ENCODE results near the gene TXN. TPM values are rescaled to one million over a fixed set of nuclear protein-coding genes. Genes with fewer than 3 reads are reported as not detected.

Gene TXN
- total and polyA plus RNA-seq, 10 of the 15 experiments (the other 5 are each of a cell fraction or from before 2014, with no cell fraction given): 309 to 2,304 (median 650) TPM

- Histone ChIP-seq H3K36me3 (ENCODE audit: control insufficient read depth in 2 of 2, insufficient read depth in 2 of 2, low read length in 1 of 2) (no peaks in the 10 kb centered on the region), H3K4me3 (no peak overlapping the region), H3K4me1 (ENCODE audit: control insufficient read depth, insufficient read depth, low read length) (no peaks in the 10 kb centered on the region), H2AFZ (ENCODE audit: control insufficient read depth, low read depth, low read length) (no peak overlapping the region), H3K27ac (ENCODE audit: control insufficient read depth, insufficient read depth) (no peak overlapping the region), H3K9ac (ENCODE audit: control insufficient read depth, insufficient read depth, low read length) (no peak overlapping the region), H3K9me3 (replicated peaks; ENCODE audit: control insufficient read depth, insufficient read depth, low read length) (no peaks in the 10 kb centered on the region), H4K20me1 (ENCODE audit: control insufficient read depth, insufficient read depth) (no peaks in the 10 kb centered on the region), H3K27me3 (replicated peaks in 1 of 2; ENCODE audit: control insufficient read depth in 2 of 2, insufficient read depth in 2 of 2, low read length in 1 of 2) (no peaks in the 10 kb centered on the region; a peak in 1 of 4 replicates), H3K79me2 (ENCODE audit: control insufficient read depth, insufficient read depth, low read length) (no peaks in the 10 kb centered on the region), H3K4me2 (ENCODE audit: control insufficient read depth, insufficient read depth) (no peak overlapping the region)
- TF ChIP-seq CHD4 (IDR thresholded peaks at IDR 0.05) (no peak), TBL1XR1 (IDR thresholded peaks at IDR 0.05; ENCODE audit: low read depth, low read length) (no peak), HDAC2 (IDR thresholded peaks at IDR 0.05) (no peak), RCOR1 (conservative IDR thresholded peaks at IDR 0.05; ENCODE audit: low read depth, low read length) (no peak), ETV6 (conservative IDR thresholded peaks at IDR 0.05 in 1 of 2, IDR thresholded peaks at IDR 0.05 in 1 of 2; ENCODE audit: borderline replicate concordance in 1 of 2, low read depth in 1 of 2) (no peak), SKIL (IDR thresholded peaks at IDR 0.05; ENCODE audit: low read depth, poor library complexity, severe bottlenecking) (no peak), EZH2 (IDR thresholded peaks at IDR 0.05; ENCODE audit: borderline replicate concordance, control insufficient read depth, low read depth, low read length) (no peak), IKZF2 (IDR thresholded peaks at IDR 0.05) (no peak), SIX5 (IDR thresholded peaks at IDR 0.05; ENCODE audit: low read depth, low read length, severe bottlenecking) (no peak), POU2F2 (IDR thresholded peaks at IDR 0.05; ENCODE audit: borderline replicate concordance, low read depth, low read length) (no peak), SMC3 (IDR thresholded peaks at IDR 0.05; ENCODE audit: borderline replicate concordance, low read length) (no peak)
- ChIA-PET POLR2A (no interaction called here), SMC1A (ENCODE audit: uncharacterized antibody, unreplicated experiment) (no interaction called here), CTCF (interaction anchor here (1.8 kb wide), 1 partner anchor 10 kb away, joined by 5 read pairs; no protein-coding TSS in a partner anchor), RAD21 (ENCODE audit: unreplicated experiment) (interaction anchor here (0.5 kb wide), 1 partner anchor 47 kb away, joined by 5 read pairs; no protein-coding TSS in a partner anchor)
- ATAC-seq: no peak
- WGBS (ENCODE audit: insufficient coverage, insufficient replicate concordance, low lambda C conversion rate, missing lambda C conversion rate): 13% methylated on average over 3 of the region's 3 CpGs
- intact Hi-C loops (cut with micrococcal nuclease; ENCODE audit: unreplicated experiment): no loop called here
- DNase-seq (ENCODE audit: low read depth, low spot score): no peak
- in situ Hi-C loops (cut with MboI): no loop called here
- no peak for FAIRE-seq
- BruUV-seq (replicated peaks): no TSS peak
Observed at GRCh38 chr9:110278080-110278707, 21.9 kb upstream of the TXN start.
